Measurements from ENCODE around the gene AGRN.
"Not testable (repeated sequence)": the region's sequence is repeated elsewhere in the genome, so short reads cannot be mapped to it uniquely, and the experiment has no call there.

Gene AGRN

GRCh38 chr1:1019122-1019999 is 559 bp upstream of the AGRN start:
- peak; percentile 62 for DNase-seq (ENCODE audit: low read depth, low spot score)

DNA sequence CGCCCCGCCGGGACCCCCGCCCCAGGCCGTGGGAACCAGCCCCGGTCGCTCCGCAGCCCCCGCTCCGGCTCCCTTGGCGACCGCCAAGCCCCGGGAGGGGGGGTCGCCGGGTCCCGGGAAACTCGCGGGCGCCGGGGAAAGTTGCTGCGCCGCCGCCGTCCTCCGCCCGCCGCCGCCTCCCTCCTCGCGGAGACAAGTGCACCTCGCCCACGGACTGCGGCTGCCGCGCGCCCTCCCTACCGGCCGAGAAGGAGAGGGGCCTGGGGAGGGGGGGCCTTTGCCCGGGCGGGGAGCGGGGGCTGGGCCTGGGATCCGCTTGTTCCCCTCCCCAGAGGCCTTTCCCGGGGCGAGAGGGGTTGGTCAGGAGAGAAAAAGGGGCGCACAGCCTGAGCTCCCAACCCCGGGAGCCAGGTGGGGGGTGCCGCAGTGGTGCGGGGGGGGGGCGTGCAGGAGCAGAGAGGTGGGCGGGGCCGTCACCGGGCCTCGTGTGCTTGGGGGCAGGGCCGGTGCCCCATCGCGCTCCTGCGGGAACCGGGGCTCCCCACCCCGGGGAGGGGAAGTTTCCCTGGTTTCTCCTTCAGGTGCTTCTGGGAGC is 592 bp downstream of the AGRN start:
- no peak for DNase-seq (ENCODE audit: low read depth, low spot score)

- no peak for DNase-seq (ENCODE audit: low read depth, low spot score)
Measured at GRCh38 chr1:1021010-1021919, 1.3 kb downstream of the AGRN start.

- no peak for DNase-seq (ENCODE audit: low read depth, low spot score)
Measured at GRCh38 chr1:1021920-1022259, 2.0 kb downstream of the AGRN start.

- no peak for DNase-seq (ENCODE audit: low read depth, low spot score)
Measured at GRCh38 chr1:1022302-1023009, 2.5 kb downstream of the AGRN start.

GRCh38 chr1:1023700-1024099 is 3.8 kb downstream of the AGRN start:
- no peak for DNase-seq (ENCODE audit: low read depth, low spot score)

- DNase-seq (ENCODE audit: low read depth, low spot score): no peak
Measured at GRCh38 chr1:1024149-1024770, 4.3 kb downstream of the AGRN start.

GRCh38 chr1:1024771-1025699 is 5.1 kb downstream of the AGRN start:
- no peak for DNase-seq (ENCODE audit: low read depth, low spot score)

DNA sequence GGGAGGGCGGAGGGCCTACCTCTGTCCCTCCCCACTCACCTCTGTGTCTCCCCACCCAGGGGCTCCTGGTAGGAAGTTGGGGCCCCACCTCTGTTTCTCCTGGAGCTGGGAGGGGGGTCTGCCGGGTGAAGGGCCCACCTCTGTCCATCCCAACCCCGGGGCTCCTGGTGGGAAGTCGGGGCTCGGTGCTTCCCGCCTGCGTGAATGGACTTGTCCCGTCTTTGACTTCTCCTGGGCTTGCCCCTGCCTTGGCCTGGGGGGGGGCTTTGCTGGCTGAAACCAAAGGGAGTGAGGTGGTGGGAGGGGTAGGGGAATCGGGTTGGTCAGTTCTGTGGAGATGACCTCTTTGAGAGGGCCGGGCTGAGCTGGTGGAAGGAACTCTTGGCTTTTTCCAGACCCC is 5.8 kb downstream of the AGRN start:
- DNase-seq (ENCODE audit: low read depth, low spot score): no peak

DNA sequence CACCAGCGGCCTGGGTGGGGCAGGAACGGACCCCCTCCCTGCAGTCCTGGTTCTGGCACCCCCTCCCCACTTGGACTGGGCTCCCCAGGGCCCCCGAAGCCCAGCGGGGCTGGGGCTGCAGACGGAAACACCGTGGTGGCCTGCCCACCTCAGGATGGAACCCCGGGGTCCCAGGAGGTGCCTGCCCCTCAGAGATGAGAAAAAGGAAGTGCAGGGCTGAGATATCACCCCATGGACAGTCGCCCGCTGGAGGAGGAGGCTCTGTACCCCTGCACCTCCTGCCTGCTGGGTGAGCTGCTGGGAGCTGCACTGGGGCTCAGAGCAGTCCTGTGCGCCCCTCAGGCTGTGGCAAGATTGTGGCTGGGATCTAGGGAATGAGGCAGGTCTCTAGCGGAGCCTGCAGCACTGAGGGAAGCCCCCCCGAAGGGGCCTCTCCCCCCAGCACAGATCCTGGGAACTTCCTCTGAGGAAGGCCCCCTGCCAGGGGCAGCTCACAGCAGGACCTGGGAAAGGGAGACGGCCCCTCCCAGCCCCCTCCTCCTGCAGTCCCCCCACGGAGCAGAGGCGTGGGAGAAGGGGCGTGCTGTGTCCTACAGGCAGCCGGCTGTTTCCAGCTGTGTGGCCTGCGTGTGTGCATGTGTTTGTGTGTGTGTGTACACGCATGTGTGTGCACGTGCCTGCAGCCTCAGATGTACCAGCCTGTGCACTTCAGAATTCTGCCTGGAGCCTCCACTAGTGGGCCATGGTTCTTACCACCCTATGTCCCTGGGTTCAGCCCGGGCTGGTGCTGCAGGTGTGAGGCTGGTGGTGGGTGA is 6.9 kb downstream of the AGRN start:
- DNase-seq (ENCODE audit: low read depth, low spot score): no peak

DNA sequence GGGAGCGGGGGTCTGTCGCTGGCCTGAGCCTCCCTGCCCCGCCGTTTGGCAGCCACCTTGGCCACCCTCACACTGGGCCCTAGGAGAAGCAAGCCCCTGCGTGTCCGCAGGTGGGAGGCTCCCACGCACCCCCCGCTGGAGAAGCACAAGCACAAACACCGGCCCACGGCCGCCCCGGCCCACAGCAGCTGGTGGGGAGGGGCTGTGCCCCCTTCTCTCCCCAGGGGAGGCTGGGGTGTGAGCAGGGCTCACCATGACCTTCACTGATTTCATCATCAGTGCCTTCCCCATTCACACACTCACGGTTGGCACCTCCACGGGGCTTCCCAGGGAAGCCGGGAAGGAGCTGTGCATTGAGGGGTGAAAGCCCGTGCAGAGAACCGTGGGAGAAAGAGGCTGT is 7.9 kb downstream of the AGRN start:
- no peak for DNase-seq (ENCODE audit: low read depth, low spot score)

GRCh38 chr1:1030867-1031658 is 11.1 kb downstream of the AGRN start:
- DNase-seq (ENCODE audit: low read depth, low spot score): not testable (repeated sequence)

- no peak for DNase-seq (ENCODE audit: low read depth, low spot score)
Measured at GRCh38 chr1:1031659-1032235, 11.8 kb downstream of the AGRN start.

DNA sequence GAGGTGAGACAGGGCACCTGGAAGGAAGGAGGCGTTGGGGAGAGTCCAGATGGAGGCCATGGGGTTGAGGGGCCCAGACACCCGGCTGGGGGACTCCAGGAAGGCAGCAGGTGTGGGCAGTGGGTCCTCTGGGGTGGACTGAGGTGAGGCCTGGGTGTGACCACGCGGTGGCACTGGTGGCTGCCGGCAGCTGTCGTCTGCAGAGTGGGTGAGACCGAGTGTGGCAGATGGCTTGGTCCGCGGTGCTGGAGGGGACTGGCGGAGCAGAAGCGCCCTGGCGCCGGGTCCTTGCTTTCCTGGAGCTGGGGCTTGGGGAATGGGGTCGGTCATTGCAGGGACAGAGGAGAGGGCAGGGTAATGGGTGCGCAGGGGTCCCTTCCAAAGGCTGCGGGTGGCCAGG is 12.5 kb downstream of the AGRN start:
- no peak for DNase-seq (ENCODE audit: low read depth, low spot score)

DNA sequence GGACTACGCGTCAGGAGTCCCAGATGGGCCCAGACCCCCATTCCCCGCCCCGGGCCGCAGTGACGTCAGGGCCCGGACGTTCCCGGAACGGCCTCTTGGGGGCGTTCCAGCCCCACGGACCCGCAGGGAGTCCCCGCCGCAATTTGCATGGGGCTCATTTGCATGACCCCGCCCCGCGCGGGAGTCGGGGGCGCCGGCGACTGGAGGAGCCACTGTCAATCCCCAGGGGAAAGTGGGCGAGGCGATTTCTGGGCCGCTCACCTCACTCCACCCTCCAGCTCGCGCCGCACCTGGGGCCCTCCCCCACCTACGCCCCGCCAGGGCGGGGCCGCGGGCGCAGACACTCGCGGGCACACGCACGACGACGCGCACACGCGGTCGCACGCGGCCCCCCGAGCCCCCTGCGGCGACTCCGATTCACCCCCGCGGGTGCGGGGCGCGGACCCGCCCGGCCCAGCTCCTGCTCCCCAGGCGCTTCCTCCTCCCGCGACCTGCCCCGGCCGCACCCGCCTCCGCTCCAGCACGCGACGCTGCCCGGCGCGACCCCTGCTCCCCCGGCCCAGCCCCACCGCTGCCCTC is 13.2 kb downstream of the AGRN start:
- DNase-seq (ENCODE audit: low read depth, low spot score): peak; percentile 93

- no peak for DNase-seq (ENCODE audit: low read depth, low spot score)
Measured at GRCh38 chr1:1033731-1034438, 14.0 kb downstream of the AGRN start.

DNA sequence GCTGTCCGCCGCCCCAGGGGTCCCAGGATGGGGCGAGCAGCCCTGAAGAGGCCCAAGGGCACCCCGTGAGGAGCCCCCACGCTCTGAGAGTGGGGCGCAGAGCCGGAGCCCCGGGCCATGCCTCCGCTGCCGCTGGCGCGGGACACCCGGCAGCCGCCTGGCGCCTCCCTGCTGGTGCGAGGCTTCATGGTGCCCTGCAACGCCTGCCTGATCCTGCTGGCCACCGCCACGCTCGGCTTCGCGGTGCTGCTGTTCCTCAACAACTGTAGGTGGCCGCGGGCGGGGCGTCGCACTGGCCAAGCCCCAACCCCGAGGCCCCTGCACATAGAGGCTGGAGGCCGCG is 14.5 kb downstream of the AGRN start:
- no peak for DNase-seq (ENCODE audit: low read depth, low spot score)
